IPS DF 6.9 (cell line): Measurements from ENCODE around the gene BRD1.

Experiments used
- DNase-seq: peaks from one replicate; pipeline ENCODE4 v3.0.0-alpha.2; 2013; ENCODE audit warnings: low read depth, low spot score
- H3K27ac ChIP-seq: one replicate; pipeline ENCODE4 v1.5.1; 2013; ENCODE audit warnings: low read length, control low read depth
- H3K27me3 ChIP-seq: 2 replicates; pipeline ENCODE4 v1.6.1; 2013; ENCODE audit warnings: mild to moderate bottlenecking, low read length; ENCODE audit not compliant: control insufficient read depth, insufficient read depth
- H3K36me3 ChIP-seq: 2 replicates; pipeline ENCODE4 v1.6.1; 2013; ENCODE audit warnings: low read length; ENCODE audit not compliant: control insufficient read depth, insufficient read depth
- H3K4me1 ChIP-seq: 2 replicates; pipeline ENCODE4 v1.6.1; 2013; ENCODE audit warnings: low read length; ENCODE audit not compliant: control insufficient read depth, insufficient read depth
- H3K4me3 ChIP-seq: 2 replicates; pipeline ENCODE4 v1.5.1; 2013; ENCODE audit warnings: mild to moderate bottlenecking, low read length
- H3K9me3 ChIP-seq: 2 replicates; pipeline ENCODE4 v1.6.1; 2013; ENCODE audit warnings: low read length, inconsistent platforms; ENCODE audit not compliant: control insufficient read depth, insufficient read depth
- WGBS: extraction: QIAGEN DNeasy Blood & Tissue Kit; methylation state at CpG from one replicate; pipeline ENCODE4 v1.1.7; 2013; ENCODE audit warnings: mixed read lengths, missing lambda C conversion rate; ENCODE audit not compliant: insufficient read length, insufficient coverage; 5-methylcytosine and 5-hydroxymethylcytosine counted together

BRD1 gene

GRCh38 chr22:49789289-49790141, 38.2 kb downstream of the BRD1 start:
- Histone ChIP-seq H3K4me3 (no peak overlapping the region), H3K4me1 (no peaks in the 10 kb centered on the region; the same call in 1 of the 2 replicates), H3K36me3 (peaks cover 24% of the 10 kb centered on the region), H3K27me3 (no peaks in the 10 kb centered on the region), H3K27ac (no peak overlapping the region), H3K9me3 (no peaks in the 10 kb centered on the region)
- no CpG with 5 or more reads among the region's 26 CpGs for WGBS
- no peak for DNase-seq

- no CpG with 5 or more reads among the region's 11 CpGs for WGBS
- no peak for DNase-seq
- H3K27ac ChIP-seq: no peak overlapping the region
- peaks cover 18% of the 10 kb centered on the region for H3K36me3 ChIP-seq
- H3K4me1 ChIP-seq: no peaks in the 10 kb centered on the region; the same call in 1 of the 2 replicates
- no peak overlapping the region for H3K4me3 ChIP-seq
- H3K9me3 ChIP-seq: no peaks in the 10 kb centered on the region
- H3K27me3 ChIP-seq: no peaks in the 10 kb centered on the region
Observed at GRCh38 chr22:49788504-49788903, 39.2 kb downstream of the BRD1 start.

- H3K4me1 ChIP-seq: no peaks in the 10 kb centered on the region; the same call in 1 of the 2 replicates
- no peak overlapping the region for H3K27ac ChIP-seq
- peaks cover 22% of the 10 kb centered on the region for H3K36me3 ChIP-seq
- WGBS: no CpG with 5 or more reads among the region's 10 CpGs
- no peaks in the 10 kb centered on the region for H3K9me3 ChIP-seq
- DNase-seq: no peak
- no peaks in the 10 kb centered on the region for H3K27me3 ChIP-seq
- H3K4me3 ChIP-seq: no peak overlapping the region
Observed at GRCh38 chr22:49787861-49788260, 39.8 kb downstream of the BRD1 start.

GRCh38 chr22:49786976-49787706, 40.5 kb downstream of the BRD1 start:
- Histone ChIP-seq H3K27me3 (no peaks in the 10 kb centered on the region), H3K9me3 (no peaks in the 10 kb centered on the region), H3K4me3 (no peak overlapping the region), H3K27ac (no peak overlapping the region), H3K36me3 (peaks cover 18% of the 10 kb centered on the region), H3K4me1 (no peaks in the 10 kb centered on the region; the same call in 1 of the 2 replicates)
- no peak for DNase-seq
- WGBS: no CpG with 5 or more reads among the region's 35 CpGs

GRCh38 chr22:49785841-49786471, 41.7 kb downstream of the BRD1 start:
- no peak overlapping the region for H3K4me3 ChIP-seq
- H3K27me3 ChIP-seq: no peaks in the 10 kb centered on the region
- H3K4me1 ChIP-seq: no peaks in the 10 kb centered on the region; the same call in 1 of the 2 replicates
- no peak overlapping the region for H3K27ac ChIP-seq
- WGBS: no CpG with 5 or more reads among the region's 19 CpGs
- no peak for DNase-seq
- H3K36me3 ChIP-seq: peaks cover 17% of the 10 kb centered on the region
- no peaks in the 10 kb centered on the region for H3K9me3 ChIP-seq

- Histone ChIP-seq H3K27ac (no peak overlapping the region), H3K36me3 (peaks cover 17% of the 10 kb centered on the region), H3K4me1 (no peaks in the 10 kb centered on the region; the same call in 1 of the 2 replicates), H3K9me3 (no peaks in the 10 kb centered on the region), H3K4me3 (no peak overlapping the region), H3K27me3 (no peaks in the 10 kb centered on the region)
- WGBS: no CpG with 5 or more reads among the region's 27 CpGs
- no peak for DNase-seq
Observed at GRCh38 chr22:49785046-49785521, 42.6 kb downstream of the BRD1 start.

GRCh38 chr22:49784630-49784971, 43.1 kb downstream of the BRD1 start:
- Histone ChIP-seq H3K4me3 (no peak overlapping the region), H3K9me3 (no peaks in the 10 kb centered on the region), H3K27me3 (no peaks in the 10 kb centered on the region), H3K36me3 (peaks cover 17% of the 10 kb centered on the region), H3K27ac (no peak overlapping the region), H3K4me1 (no peaks in the 10 kb centered on the region; the same call in 1 of the 2 replicates)
- DNase-seq: no peak
- no CpG with 5 or more reads among the region's 15 CpGs for WGBS

GRCh38 chr22:49783926-49784629, 43.6 kb downstream of the BRD1 start:
- WGBS: no CpG with 5 or more reads among the region's 47 CpGs
- Histone ChIP-seq H3K36me3 (peaks cover 17% of the 10 kb centered on the region), H3K4me3 (no peak overlapping the region), H3K27ac (no peak overlapping the region), H3K9me3 (no peaks in the 10 kb centered on the region), H3K27me3 (no peaks in the 10 kb centered on the region), H3K4me1 (no peaks in the 10 kb centered on the region)
- DNase-seq: no peak

GRCh38 chr22:49783036-49783746, 44.5 kb downstream of the BRD1 start:
- Histone ChIP-seq H3K27me3 (no peaks in the 10 kb centered on the region), H3K27ac (no peak overlapping the region), H3K4me3 (no peak overlapping the region), H3K9me3 (no peaks in the 10 kb centered on the region), H3K4me1 (no peaks in the 10 kb centered on the region), H3K36me3 (peaks cover 17% of the 10 kb centered on the region)
- no CpG with 5 or more reads among the region's 29 CpGs for WGBS
- no peak for DNase-seq
